ENCODE measurements around the gene DLG2.

GRCh38 chr11:83982825-83983224, 1644.3 kb downstream of the DLG2 start:
- no peak for TF ChIP-seq EP300 (IDR thresholded peaks at IDR 0.05; ENCODE audit: borderline replicate concordance in 1 of 2, low read depth in 2 of 2, low read length in 2 of 2)
- TF ChIP-seq CTCF (IDR thresholded peaks at IDR 0.05; ENCODE audit: control extremely low read depth in 1 of 3, insufficient read depth in 1 of 3, low read depth in 1 of 3, low read length in 3 of 3): no peak
- TF ChIP-seq HDAC2 (IDR thresholded peaks at IDR 0.05; ENCODE audit: borderline replicate concordance in 1 of 2, low read depth in 2 of 2, low read length in 2 of 2): no peak
- no peak for TF ChIP-seq POLR2A (IDR thresholded peaks at IDR 0.05; ENCODE audit: control extremely low read depth in 1 of 2, low read depth in 2 of 2, low read length in 2 of 2)
- TF ChIP-seq SUZ12 (IDR thresholded peaks at IDR 0.05; ENCODE audit: low read length): no peak
- no peak for TF ChIP-seq RXRA (IDR thresholded peaks at IDR 0.05; ENCODE audit: insufficient read depth, low read depth, low read length)
- TF ChIP-seq PHF8 (conservative IDR thresholded peaks at IDR 0.05; ENCODE audit: low read depth, low read length): no peak
- TF ChIP-seq RAD21 (IDR thresholded peaks at IDR 0.05 in 1 of 2, conservative IDR thresholded peaks at IDR 0.05 in 1 of 2; ENCODE audit: low read depth in 2 of 2, low read length in 2 of 2): no peak
